GM12892 (cell line): ENCODE measurements around the gene PCSK7.

Experiments
- POLR2A ChIP-seq: IDR thresholded peaks from 2 replicates; pipeline ENCODE4 v1.6.1; 2011; ENCODE audit warnings: low read depth, low read length, control low read depth
- POLR2AphosphoS5 ChIP-seq: IDR thresholded peaks from 2 replicates; pipeline ENCODE4 v1.6.1; 2011; ENCODE audit warnings: low read depth, low read length, control low read depth
- TAF1 ChIP-seq: IDR thresholded peaks from 2 replicates; pipeline ENCODE4 v1.6.1; 2011; ENCODE audit warnings: low read depth, mild to moderate bottlenecking, control low read depth, low read length, borderline replicate concordance

DNA sequence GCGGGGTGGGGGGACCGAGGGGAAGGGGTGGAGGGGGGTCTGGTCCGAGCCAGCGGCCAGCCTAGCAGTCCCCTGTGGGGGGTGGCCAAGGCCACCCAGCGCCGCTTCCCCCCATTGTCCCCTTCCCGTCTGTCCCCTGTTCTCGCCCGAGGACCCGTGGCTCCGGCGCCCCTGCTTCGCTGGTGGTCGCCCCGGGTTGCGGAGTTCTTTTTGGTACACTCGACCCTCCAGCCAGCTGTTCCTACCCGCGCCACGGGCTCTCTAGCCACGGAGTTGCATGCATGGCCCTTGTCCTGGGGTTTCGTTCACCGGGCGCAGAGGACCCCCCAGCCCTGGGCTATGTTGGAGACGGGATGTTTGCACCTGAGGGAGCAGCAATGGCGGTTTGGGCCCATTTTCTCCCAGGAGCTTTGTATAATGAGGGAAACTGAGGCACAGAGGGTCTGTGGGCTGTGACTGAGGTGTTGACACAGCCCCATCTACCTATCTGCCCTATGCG lies 1.1 kb upstream of the PCSK7 start:
- TF ChIP-seq POLR2AphosphoS5 = no peak
- no peak for TF ChIP-seq TAF1
- no peak for TF ChIP-seq POLR2A
